GM18867 (cell line): Measurements from ENCODE around the gene LRRC26.

Source experiments
- ATAC-seq: cut with Tn5 transposase; IDR thresholded peaks from one replicate; pipeline ENCODE4 v1.9.1; 2021; ENCODE audit warnings: mild to moderate bottlenecking, moderate library complexity; ENCODE audit not compliant: unreplicated experiment

The LRRC26 gene

GRCh38 chr9:137199411-137200121 lies 29.7 kb upstream of the LRRC26 start:
- ATAC-seq = no peak

- ATAC-seq = no peak
These were observed 29.0 kb upstream of the LRRC26 start for GRCh38 chr9:137198902-137199283.

GRCh38 chr9:137198051-137198901 lies 28.4 kb upstream of the LRRC26 start:
- ATAC-seq = no peak

- no peak for ATAC-seq
These were observed 25.8 kb upstream of the LRRC26 start for GRCh38 chr9:137195525-137196220.

GRCh38 chr9:137194909-137195308 lies 25.1 kb upstream of the LRRC26 start:
- no peak for ATAC-seq

- no peak for ATAC-seq
These were observed 24.5 kb upstream of the LRRC26 start for GRCh38 chr9:137194388-137194787.

- no peak for ATAC-seq
These were observed 23.9 kb upstream of the LRRC26 start for GRCh38 chr9:137193771-137194170.

- ATAC-seq = no peak
These were observed 23.0 kb upstream of the LRRC26 start for GRCh38 chr9:137192859-137193258.

GRCh38 chr9:137192448-137192780 lies 22.6 kb upstream of the LRRC26 start:
- no peak for ATAC-seq

- ATAC-seq = no peak
These were observed 22.0 kb upstream of the LRRC26 start for GRCh38 chr9:137191691-137192447.

GRCh38 chr9:137191245-137191644 lies 21.4 kb upstream of the LRRC26 start:
- no peak for ATAC-seq

- no peak for ATAC-seq
These were observed 20.5 kb upstream of the LRRC26 start for GRCh38 chr9:137190315-137190856.

- ATAC-seq = no peak
These were observed 19.7 kb upstream of the LRRC26 start for GRCh38 chr9:137189297-137190295.

GRCh38 chr9:137188490-137189296 lies 18.8 kb upstream of the LRRC26 start, which contains the start of the genes ANAPC2 and SSNA1:
Gene ANAPC2 (minus strand): TSS chr9:137188560. CDS start chr9:137188532, 28 bp downstream.
Gene SSNA1 (plus strand): TSS chr9:137188676. CDS start chr9:137188727, 51 bp downstream.
- peak; percentile 79 for ATAC-seq

- ATAC-seq = no peak
These were observed 18.2 kb upstream of the LRRC26 start for GRCh38 chr9:137188086-137188489.

- ATAC-seq = no peak
These were observed 17.5 kb upstream of the LRRC26 start for GRCh38 chr9:137187386-137187785.

- no peak for ATAC-seq
These were observed 16.5 kb upstream of the LRRC26 start for GRCh38 chr9:137186385-137186784.

GRCh38 chr9:137185921-137186320 lies 16.1 kb upstream of the LRRC26 start:
- no peak for ATAC-seq
